ENCODE results near the gene MYMK. TPM values are rescaled to one million over a fixed set of nuclear protein-coding genes. Genes with fewer than 3 reads are reported as not detected.

Gene MYMK
- total RNA-seq, 4 donors from 2014 or later = not detected

- no peak overlapping the region for H3K4me3 ChIP-seq
- no peaks in the 10 kb centered on the region for H3K36me3 ChIP-seq
- intact Hi-C loops (cut with DNase I; ENCODE audit: low total_unique reads) (no loop called here), in situ Hi-C loops (cut with MboI; ENCODE audit: low sequenced_read_pairs in 4 of 4) (no loop called here)
- H3K4me1 ChIP-seq = no peaks in the 10 kb centered on the region
- no peak for DNase-seq
- no peaks in the 10 kb centered on the region for H3K9me3 ChIP-seq
- no peak for ATAC-seq
- H3K27ac ChIP-seq = no peak overlapping the region
- no peaks in the 10 kb centered on the region for H3K27me3 ChIP-seq
- no peak for TF ChIP-seq CTCF (IDR thresholded peaks at IDR 0.05 in 4 of 5, conservative IDR thresholded peaks at IDR 0.05 in 1 of 5)
- no peak for TF ChIP-seq POLR2A (IDR thresholded peaks at IDR 0.05)
Observed at GRCh38 chr9:133470988-133471387, 53.8 kb downstream of the MYMK start.

- no peak for DNase-seq
- H3K27me3 ChIP-seq = no peaks in the 10 kb centered on the region
- H3K36me3 ChIP-seq = no peaks in the 10 kb centered on the region
- in situ Hi-C loops (cut with MboI; ENCODE audit: low sequenced_read_pairs in 4 of 4) = no loop called here
- H3K9me3 ChIP-seq = no peaks in the 10 kb centered on the region
- no peak for ATAC-seq
- intact Hi-C loops (cut with DNase I; ENCODE audit: low total_unique reads) = no loop called here
- TF ChIP-seq CTCF (IDR thresholded peaks at IDR 0.05 in 4 of 5, conservative IDR thresholded peaks at IDR 0.05 in 1 of 5) = no peak
- no peak for TF ChIP-seq POLR2A (IDR thresholded peaks at IDR 0.05)
- H3K4me1 ChIP-seq = no peaks in the 10 kb centered on the region
- no peak overlapping the region for H3K4me3 ChIP-seq
- no peak overlapping the region for H3K27ac ChIP-seq
Observed at GRCh38 chr9:133470427-133470924, 54.3 kb downstream of the MYMK start.

DNA sequence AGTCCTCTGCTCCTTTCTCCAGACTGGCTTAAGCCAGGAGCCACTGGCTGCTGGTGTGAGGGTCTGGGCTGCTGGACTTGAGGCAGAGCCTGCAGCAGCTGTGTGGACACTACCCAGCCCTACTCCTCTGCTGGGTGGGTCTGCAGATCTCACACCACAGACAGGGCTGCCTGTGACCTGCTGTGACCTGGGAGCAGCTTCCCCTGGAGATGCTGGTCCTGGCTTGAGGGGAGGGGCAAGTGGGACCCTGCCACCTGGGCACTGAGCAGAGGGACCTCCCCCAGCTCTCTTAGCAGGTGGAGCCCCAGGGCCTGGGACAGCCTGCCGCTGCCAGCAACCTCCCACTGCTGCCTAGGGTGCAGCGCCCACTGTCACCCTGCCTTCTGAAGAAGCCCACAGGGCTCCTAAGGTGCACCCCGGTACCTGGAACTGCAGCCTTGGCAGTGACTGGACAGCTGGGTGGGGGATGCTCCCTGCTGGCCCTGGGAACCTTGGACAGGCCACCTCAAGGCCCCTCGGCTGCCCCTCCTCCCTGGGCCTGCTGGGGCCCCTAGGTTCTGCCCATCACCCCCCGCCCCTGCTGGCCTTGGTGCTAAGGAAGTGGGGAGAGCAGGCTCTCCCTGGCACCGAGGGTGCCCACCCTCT lies 55.9 kb downstream of the MYMK start:
- DNase-seq = no peak
- no peak overlapping the region for H3K4me3 ChIP-seq
- intact Hi-C loops (cut with DNase I; ENCODE audit: low total_unique reads) (loop anchor here (10.0 kb wide), 1 partner anchor 434 kb away; the partner anchor contains the start of gene GTF3C5), in situ Hi-C loops (cut with MboI; ENCODE audit: low sequenced_read_pairs in 4 of 4) (no loop called here)
- no peak for TF ChIP-seq POLR2A (IDR thresholded peaks at IDR 0.05)
- TF ChIP-seq CTCF (IDR thresholded peaks at IDR 0.05 in 4 of 5, conservative IDR thresholded peaks at IDR 0.05 in 1 of 5) = no peak
- H3K27ac ChIP-seq = no peak overlapping the region
- H3K4me1 ChIP-seq = no peaks in the 10 kb centered on the region
- no peak for ATAC-seq
- H3K27me3 ChIP-seq = no peaks in the 10 kb centered on the region
- no peaks in the 10 kb centered on the region for H3K9me3 ChIP-seq
- no peaks in the 10 kb centered on the region for H3K36me3 ChIP-seq

GRCh38 chr9:133468374-133468773 lies 56.4 kb downstream of the MYMK start:
- Histone ChIP-seq H3K27me3 (no peaks in the 10 kb centered on the region), H3K27ac (no peak overlapping the region), H3K4me3 (no peak overlapping the region), H3K9me3 (no peaks in the 10 kb centered on the region), H3K36me3 (no peaks in the 10 kb centered on the region), H3K4me1 (no peaks in the 10 kb centered on the region)
- DNase-seq = no peak
- intact Hi-C loops (cut with DNase I; ENCODE audit: low total_unique reads) = loop anchor here (10.0 kb wide), 1 partner anchor 434 kb away; the partner anchor contains the start of gene GTF3C5
- TF ChIP-seq CTCF (IDR thresholded peaks at IDR 0.05 in 4 of 5, conservative IDR thresholded peaks at IDR 0.05 in 1 of 5) (no peak), POLR2A (IDR thresholded peaks at IDR 0.05) (no peak)
- in situ Hi-C loops (cut with MboI; ENCODE audit: low sequenced_read_pairs in 4 of 4) = no loop called here
- no peak for ATAC-seq
